ENCODE data around the gene STAB1.

- TF ChIP-seq POLR2AphosphoS5 (IDR thresholded peaks at IDR 0.05; ENCODE audit: low read depth): no peak
- TF ChIP-seq, protein P1, sequence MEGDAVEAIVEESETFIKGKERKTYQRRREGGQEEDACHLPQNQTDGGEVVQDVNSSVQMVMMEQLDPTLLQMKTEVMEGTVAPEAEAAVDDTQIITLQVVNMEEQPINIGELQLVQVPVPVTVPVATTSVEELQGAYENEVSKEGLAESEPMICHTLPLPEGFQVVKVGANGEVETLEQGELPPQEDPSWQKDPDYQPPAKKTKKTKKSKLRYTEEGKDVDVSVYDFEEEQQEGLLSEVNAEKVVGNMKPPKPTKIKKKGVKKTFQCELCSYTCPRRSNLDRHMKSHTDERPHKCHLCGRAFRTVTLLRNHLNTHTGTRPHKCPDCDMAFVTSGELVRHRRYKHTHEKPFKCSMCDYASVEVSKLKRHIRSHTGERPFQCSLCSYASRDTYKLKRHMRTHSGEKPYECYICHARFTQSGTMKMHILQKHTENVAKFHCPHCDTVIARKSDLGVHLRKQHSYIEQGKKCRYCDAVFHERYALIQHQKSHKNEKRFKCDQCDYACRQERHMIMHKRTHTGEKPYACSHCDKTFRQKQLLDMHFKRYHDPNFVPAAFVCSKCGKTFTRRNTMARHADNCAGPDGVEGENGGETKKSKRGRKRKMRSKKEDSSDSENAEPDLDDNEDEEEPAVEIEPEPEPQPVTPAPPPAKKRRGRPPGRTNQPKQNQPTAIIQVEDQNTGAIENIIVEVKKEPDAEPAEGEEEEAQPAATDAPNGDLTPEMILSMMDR (conservative IDR thresholded peaks at IDR 0.05; ENCODE audit: low read depth in 2 of 2): no peak
- TF ChIP-seq EZH2 (IDR thresholded peaks at IDR 0.05; ENCODE audit: low read depth, unreplicated experiment): no peak
- no peak for TF ChIP-seq CREB1 (CRISPR knock-in tag; IDR thresholded peaks at IDR 0.05; ENCODE audit: low read depth)
- no peak for TF ChIP-seq ETS1 (IDR thresholded peaks at IDR 0.05)
- TF ChIP-seq, protein P2, sequence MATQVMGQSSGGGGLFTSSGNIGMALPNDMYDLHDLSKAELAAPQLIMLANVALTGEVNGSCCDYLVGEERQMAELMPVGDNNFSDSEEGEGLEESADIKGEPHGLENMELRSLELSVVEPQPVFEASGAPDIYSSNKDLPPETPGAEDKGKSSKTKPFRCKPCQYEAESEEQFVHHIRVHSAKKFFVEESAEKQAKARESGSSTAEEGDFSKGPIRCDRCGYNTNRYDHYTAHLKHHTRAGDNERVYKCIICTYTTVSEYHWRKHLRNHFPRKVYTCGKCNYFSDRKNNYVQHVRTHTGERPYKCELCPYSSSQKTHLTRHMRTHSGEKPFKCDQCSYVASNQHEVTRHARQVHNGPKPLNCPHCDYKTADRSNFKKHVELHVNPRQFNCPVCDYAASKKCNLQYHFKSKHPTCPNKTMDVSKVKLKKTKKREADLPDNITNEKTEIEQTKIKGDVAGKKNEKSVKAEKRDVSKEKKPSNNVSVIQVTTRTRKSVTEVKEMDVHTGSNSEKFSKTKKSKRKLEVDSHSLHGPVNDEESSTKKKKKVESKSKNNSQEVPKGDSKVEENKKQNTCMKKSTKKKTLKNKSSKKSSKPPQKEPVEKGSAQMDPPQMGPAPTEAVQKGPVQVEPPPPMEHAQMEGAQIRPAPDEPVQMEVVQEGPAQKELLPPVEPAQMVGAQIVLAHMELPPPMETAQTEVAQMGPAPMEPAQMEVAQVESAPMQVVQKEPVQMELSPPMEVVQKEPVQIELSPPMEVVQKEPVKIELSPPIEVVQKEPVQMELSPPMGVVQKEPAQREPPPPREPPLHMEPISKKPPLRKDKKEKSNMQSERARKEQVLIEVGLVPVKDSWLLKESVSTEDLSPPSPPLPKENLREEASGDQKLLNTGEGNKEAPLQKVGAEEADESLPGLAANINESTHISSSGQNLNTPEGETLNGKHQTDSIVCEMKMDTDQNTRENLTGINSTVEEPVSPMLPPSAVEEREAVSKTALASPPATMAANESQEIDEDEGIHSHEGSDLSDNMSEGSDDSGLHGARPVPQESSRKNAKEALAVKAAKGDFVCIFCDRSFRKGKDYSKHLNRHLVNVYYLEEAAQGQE (IDR thresholded peaks at IDR 0.05; ENCODE audit: unreplicated experiment): no peak
- TF ChIP-seq EZH2phosphoT487 (IDR thresholded peaks at IDR 0.05; ENCODE audit: unreplicated experiment): no peak
- TF ChIP-seq JUNB (IDR thresholded peaks at IDR 0.05; ENCODE audit: unreplicated experiment): no peak
- TF ChIP-seq, protein P3, sequence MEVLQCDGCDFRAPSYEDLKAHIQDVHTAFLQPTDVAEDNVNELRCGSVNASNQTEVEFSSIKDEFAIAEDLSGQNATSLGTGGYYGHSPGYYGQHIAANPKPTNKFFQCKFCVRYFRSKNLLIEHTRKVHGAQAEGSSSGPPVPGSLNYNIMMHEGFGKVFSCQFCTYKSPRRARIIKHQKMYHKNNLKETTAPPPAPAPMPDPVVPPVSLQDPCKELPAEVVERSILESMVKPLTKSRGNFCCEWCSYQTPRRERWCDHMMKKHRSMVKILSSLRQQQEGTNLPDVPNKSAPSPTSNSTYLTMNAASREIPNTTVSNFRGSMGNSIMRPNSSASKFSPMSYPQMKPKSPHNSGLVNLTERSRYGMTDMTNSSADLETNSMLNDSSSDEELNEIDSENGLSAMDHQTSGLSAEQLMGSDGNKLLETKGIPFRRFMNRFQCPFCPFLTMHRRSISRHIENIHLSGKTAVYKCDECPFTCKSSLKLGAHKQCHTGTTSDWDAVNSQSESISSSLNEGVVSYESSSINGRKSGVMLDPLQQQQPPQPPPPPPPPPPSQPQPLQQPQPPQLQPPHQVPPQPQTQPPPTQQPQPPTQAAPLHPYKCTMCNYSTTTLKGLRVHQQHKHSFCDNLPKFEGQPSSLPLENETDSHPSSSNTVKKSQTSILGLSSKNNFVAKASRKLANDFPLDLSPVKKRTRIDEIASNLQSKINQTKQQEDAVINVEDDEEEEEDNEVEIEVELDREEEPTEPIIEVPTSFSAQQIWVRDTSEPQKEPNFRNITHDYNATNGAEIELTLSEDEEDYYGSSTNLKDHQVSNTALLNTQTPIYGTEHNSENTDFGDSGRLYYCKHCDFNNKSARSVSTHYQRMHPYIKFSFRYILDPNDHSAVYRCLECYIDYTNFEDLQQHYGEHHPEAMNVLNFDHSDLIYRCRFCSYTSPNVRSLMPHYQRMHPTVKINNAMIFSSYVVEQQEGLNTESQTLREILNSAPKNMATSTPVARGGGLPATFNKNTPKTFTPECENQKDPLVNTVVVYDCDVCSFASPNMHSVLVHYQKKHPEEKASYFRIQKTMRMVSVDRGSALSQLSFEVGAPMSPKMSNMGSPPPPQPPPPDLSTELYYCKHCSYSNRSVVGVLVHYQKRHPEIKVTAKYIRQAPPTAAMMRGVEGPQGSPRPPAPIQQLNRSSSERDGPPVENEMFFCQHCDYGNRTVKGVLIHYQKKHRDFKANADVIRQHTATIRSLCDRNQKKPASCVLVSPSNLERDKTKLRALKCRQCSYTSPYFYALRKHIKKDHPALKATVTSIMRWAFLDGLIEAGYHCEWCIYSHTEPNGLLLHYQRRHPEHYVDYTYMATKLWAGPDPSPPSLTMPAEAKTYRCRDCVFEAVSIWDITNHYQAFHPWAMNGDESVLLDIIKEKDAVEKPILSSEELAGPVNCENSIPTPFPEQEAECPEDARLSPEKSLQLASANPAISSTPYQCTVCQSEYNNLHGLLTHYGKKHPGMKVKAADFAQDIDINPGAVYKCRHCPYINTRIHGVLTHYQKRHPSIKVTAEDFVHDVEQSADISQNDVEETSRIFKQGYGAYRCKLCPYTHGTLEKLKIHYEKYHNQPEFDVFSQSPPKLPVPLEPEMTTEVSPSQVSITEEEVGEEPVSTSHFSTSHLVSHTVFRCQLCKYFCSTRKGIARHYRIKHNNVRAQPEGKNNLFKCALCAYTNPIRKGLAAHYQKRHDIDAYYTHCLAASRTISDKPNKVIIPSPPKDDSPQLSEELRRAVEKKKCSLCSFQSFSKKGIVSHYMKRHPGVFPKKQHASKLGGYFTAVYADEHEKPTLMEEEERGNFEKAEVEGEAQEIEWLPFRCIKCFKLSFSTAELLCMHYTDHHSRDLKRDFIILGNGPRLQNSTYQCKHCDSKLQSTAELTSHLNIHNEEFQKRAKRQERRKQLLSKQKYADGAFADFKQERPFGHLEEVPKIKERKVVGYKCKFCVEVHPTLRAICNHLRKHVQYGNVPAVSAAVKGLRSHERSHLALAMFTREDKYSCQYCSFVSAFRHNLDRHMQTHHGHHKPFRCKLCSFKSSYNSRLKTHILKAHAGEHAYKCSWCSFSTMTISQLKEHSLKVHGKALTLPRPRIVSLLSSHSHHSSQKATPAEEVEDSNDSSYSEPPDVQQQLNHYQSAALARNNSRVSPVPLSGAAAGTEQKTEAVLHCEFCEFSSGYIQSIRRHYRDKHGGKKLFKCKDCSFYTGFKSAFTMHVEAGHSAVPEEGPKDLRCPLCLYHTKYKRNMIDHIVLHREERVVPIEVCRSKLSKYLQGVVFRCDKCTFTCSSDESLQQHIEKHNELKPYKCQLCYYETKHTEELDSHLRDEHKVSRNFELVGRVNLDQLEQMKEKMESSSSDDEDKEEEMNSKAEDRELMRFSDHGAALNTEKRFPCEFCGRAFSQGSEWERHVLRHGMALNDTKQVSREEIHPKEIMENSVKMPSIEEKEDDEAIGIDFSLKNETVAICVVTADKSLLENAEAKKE (CRISPR knock-in tag; IDR thresholded peaks at IDR 0.05): no peak
- TF ChIP-seq STAT1 (IDR thresholded peaks at IDR 0.05; ENCODE audit: unreplicated experiment): no peak
- no peak for TF ChIP-seq NANOG (IDR thresholded peaks at IDR 0.05; ENCODE audit: borderline replicate concordance)
Measured at GRCh38 chr3:52536112-52536368, 40.9 kb downstream of the STAB1 start.
